CD14-positive monocyte (primary cell): ENCODE results near the gene SLC37A1. TPM values are rescaled to one million over a fixed set of nuclear protein-coding genes. Genes with fewer than 3 reads are reported as not detected.

Experiments
- DNase-seq, 3 donors: peaks; one replicate each; pipeline ENCODE4 v3.0.0-alpha.2; 2011 to 2022
- H2AFZ ChIP-seq: 2 replicates; pipeline ENCODE4 v1.6.0; 2012; ENCODE audit warnings: mild to moderate bottlenecking, low read depth, low read length, inconsistent platforms; ENCODE audit not compliant: insufficient read depth, poor library complexity, severe bottlenecking
- H3K27ac ChIP-seq, 2 donors: 1 replicate in 1 of 2; 2 replicates in 1 of 2; pipeline ENCODE4 v1.5.1; 2012 to 2013; ENCODE audit warnings: low read length in 2 of 2, control low read depth in 1 of 2, inconsistent platforms in 1 of 2, low read depth in 1 of 2, mild to moderate bottlenecking in 1 of 2
- H3K27me3 ChIP-seq, 2 donors: one replicate each; pipeline versions ENCODE4 v1.6.0 to v1.6.1; 2011 to 2013; ENCODE audit warnings: low read length in 2 of 2; ENCODE audit not compliant: control insufficient read depth in 2 of 2, insufficient read depth in 2 of 2
- H3K36me3 ChIP-seq, 2 donors: replicated peaks in 1 of 2; 1 replicate in 1 of 2; 2 replicates in 1 of 2; pipeline versions ENCODE4 v1.5.1 to v1.6.1; 2012 to 2013; ENCODE audit warnings: low read length in 2 of 2, control low read depth in 1 of 2, inconsistent platforms in 1 of 2, mild to moderate bottlenecking in 1 of 2; ENCODE audit not compliant: insufficient read depth in 2 of 2, control insufficient read depth in 1 of 2
- H3K4me1 ChIP-seq, 2 donors: 1 replicate in 1 of 2; 2 replicates in 1 of 2; pipeline versions ENCODE4 v1.5.1 to v1.6.1; 2012 to 2013; ENCODE audit warnings: low read length in 2 of 2, control low read depth in 1 of 2, inconsistent platforms in 1 of 2, mild to moderate bottlenecking in 1 of 2, moderate library complexity in 1 of 2; ENCODE audit not compliant: insufficient read depth in 2 of 2, control insufficient read depth in 1 of 2
- H3K4me2 ChIP-seq: replicated peaks from 2 replicates; pipeline ENCODE3; 2012; ENCODE audit warnings: low read length, moderate library complexity, mild to moderate bottlenecking; ENCODE audit not compliant: poor library complexity, severe bottlenecking; ENCODE audit errors: extremely low read depth
- H3K4me3 ChIP-seq, 3 experiments: fragments of 200-600 bp in 1 of 3; sonication (generic) in 1 of 3; replicated peaks in 1 of 3; 1 replicate in 2 of 3; 2 replicates in 1 of 3; pipeline ENCODE4 v1.5.1; 2011 to 2013; ENCODE audit warnings: low read length in 3 of 3, mild to moderate bottlenecking in 3 of 3, control low read depth in 2 of 3, low read depth in 2 of 3, inconsistent platforms in 1 of 3, moderate library complexity in 1 of 3
- H3K79me2 ChIP-seq: 2 replicates; pipeline ENCODE4 v1.6.0; 2012; ENCODE audit warnings: mild to moderate bottlenecking, control low read depth, inconsistent platforms, low read length, moderate library complexity; ENCODE audit not compliant: insufficient read depth
- H3K9ac ChIP-seq: 2 replicates; pipeline ENCODE4 v1.6.0; 2017; ENCODE audit warnings: low read length, mild to moderate bottlenecking; ENCODE audit not compliant: insufficient read depth, poor library complexity, severe bottlenecking
- H3K9me3 ChIP-seq, 2 donors: replicated peaks in 1 of 2; 1 replicate in 1 of 2; 2 replicates in 1 of 2; pipeline versions ENCODE4 v1.5.1 to v1.6.1; 2012 to 2013; ENCODE audit warnings: low read length in 2 of 2, control low read depth in 1 of 2; ENCODE audit not compliant: control insufficient read depth in 1 of 2, insufficient read depth in 1 of 2
- H4K20me1 ChIP-seq: 2 replicates; pipeline ENCODE4 v1.6.0; 2012; ENCODE audit warnings: mild to moderate bottlenecking, low read length, control low read depth, moderate library complexity; ENCODE audit not compliant: insufficient read depth
- H3K27ac Mint-ChIP-seq, 7 donors: one replicate each; pipeline ENCODE4 v1.8.0; 2020; ENCODE audit warnings: mild to moderate bottlenecking in 7 of 7, mixed read lengths in 7 of 7, moderate library complexity in 6 of 7, inconsistent platforms in 2 of 7
- H3K27me3 Mint-ChIP-seq, 3 donors: one replicate each; pipeline ENCODE4 v1.8.0; 2021 to 2022; ENCODE audit warnings: low read depth in 3 of 3, mild to moderate bottlenecking in 3 of 3, mixed read lengths in 3 of 3, moderate library complexity in 3 of 3, inconsistent platforms in 1 of 3
- H3K36me3 Mint-ChIP-seq, 2 donors: one replicate each; pipeline ENCODE4 v1.8.0; 2020; ENCODE audit warnings: mixed read lengths in 2 of 2, inconsistent platforms in 1 of 2, mild to moderate bottlenecking in 1 of 2
- H3K4me1 Mint-ChIP-seq: one replicate; pipeline ENCODE4 v1.8.0; 2020; ENCODE audit warnings: mild to moderate bottlenecking, mixed read lengths
- H3K4me3 Mint-ChIP-seq, 2 donors: one replicate each; pipeline ENCODE4 v1.8.0; 2020; ENCODE audit warnings: mild to moderate bottlenecking in 2 of 2, mixed read lengths in 2 of 2, moderate library complexity in 1 of 2
- H3K9me3 Mint-ChIP-seq, 7 donors: one replicate each; pipeline ENCODE4 v1.8.0; 2020 to 2022; ENCODE audit warnings: mixed read lengths in 7 of 7, mild to moderate bottlenecking in 6 of 7, moderate library complexity in 6 of 7, inconsistent platforms in 2 of 7
- CTCF ChIP-seq: fragments of 200-600 bp; IDR thresholded peaks from one replicate; pipeline ENCODE4 v1.8.0; 2022; ENCODE audit warnings: antibody characterized with exemption, mild to moderate bottlenecking
- WGBS: methylation state at CpG from one replicate; pipeline ENCODE4 v1.1.5; 2013; ENCODE audit warnings: missing lambda C conversion rate; ENCODE audit not compliant: insufficient coverage; 5-methylcytosine and 5-hydroxymethylcytosine counted together
- intact Hi-C, 2 donors: fragments of 100-400 bp; cut with micrococcal nuclease; formaldehyde crosslinking; loops; one replicate each; pipeline versions ENCODE4 v1.15.0 to v1.15.1; 2023
- polyA plus RNA-seq, 3 donors: library from polyadenylated mRNA; depleted of rRNA in 1 of 3; unstranded in 2 of 3; stranded (reverse) in 1 of 3; fragments of 300-500 nt in 2 of 3; fragments of >200 nt in 1 of 3; fragmentation: Illumina TruSeq in 2 of 3; gene quantifications; 1 replicate in 2 of 3; 2 replicates in 1 of 3; pipeline ENCODE4 v1.2.3, GENCODE V29; 2012 to 2021

Gene SLC37A1
- polyA plus RNA-seq, 3 donors, result 2.7 to 12.4 (median 4.3) TPM

GRCh38 chr21:42553435-42553834 is 39.8 kb downstream of the SLC37A1 start:
- Mint-ChIP-seq H3K9me3 (no peaks in the 10 kb centered on the region), H3K4me3 (no peak overlapping the region), H3K36me3 (peaks cover 49 to 57% of the 10 kb centered on the region in 2 donors), H3K4me1 (no peaks in the 10 kb centered on the region), H3K27me3 (peaks cover 0 to 1% (median 0%) of the 10 kb centered on the region in 3 donors), H3K27ac (no peak overlapping the region)
- Histone ChIP-seq H3K4me1 (no peaks in the 10 kb centered on the region), H3K79me2 (no peaks in the 10 kb centered on the region), H4K20me1 (no peaks in the 10 kb centered on the region), H3K27ac (no peak overlapping the region), H3K9me3 (no peaks in the 10 kb centered on the region), H3K4me2 (no peak overlapping the region), H2AFZ (no peak overlapping the region), H3K36me3 (peaks cover 26 to 75% of the 10 kb centered on the region in 2 donors), H3K27me3 (no peaks in the 10 kb centered on the region), H3K4me3 (no peak overlapping the region), H3K9ac (no peak overlapping the region)
- DNase-seq, result no peak
- no peak for TF ChIP-seq CTCF
- intact Hi-C loops, result no loop called here
- WGBS, result no CpG with 5 or more reads among the region's 3 CpGs

GRCh38 chr21:42554251-42554961 is 40.8 kb downstream of the SLC37A1 start:
- 88% methylated on average over 9 of the region's 13 CpGs for WGBS
- peaks cover 0 to 1% (median 0%) of the 10 kb centered on the region in 3 donors for H3K27me3 Mint-ChIP-seq
- no peaks in the 10 kb centered on the region for H3K9me3 ChIP-seq

More at GRCh38 chr21:42554251-42554961, 40.8 kb downstream of the SLC37A1 start:
- H3K4me1 ChIP-seq, result no peaks in the 10 kb centered on the region
- H2AFZ ChIP-seq, result no peak overlapping the region
- no peak overlapping the region for H3K27ac ChIP-seq
- no peak for DNase-seq
- TF ChIP-seq CTCF, result no peak
- no peaks in the 10 kb centered on the region for H4K20me1 ChIP-seq
- H3K4me3 ChIP-seq, result no peak overlapping the region
- Mint-ChIP-seq H3K27ac (no peak overlapping the region), H3K4me3 (no peak overlapping the region), H3K4me1 (no peaks in the 10 kb centered on the region), H3K36me3 (peaks cover 49 to 55% of the 10 kb centered on the region in 2 donors), H3K9me3 (no peaks in the 10 kb centered on the region)
- H3K9ac ChIP-seq, result no peak overlapping the region
- H3K4me2 ChIP-seq, result no peak overlapping the region
- intact Hi-C loops, result no loop called here
- no peaks in the 10 kb centered on the region for H3K27me3 ChIP-seq
- H3K36me3 ChIP-seq, result peaks cover 24 to 75% of the 10 kb centered on the region in 2 donors
- no peaks in the 10 kb centered on the region for H3K79me2 ChIP-seq
